ENCODE results near the gene QKI.

The QKI gene

GRCh38 chr6:163392533-163392932, 22.0 kb upstream of the QKI start:
- DNase-seq, result no peak

- no peak for DNase-seq
Observed at GRCh38 chr6:163393923-163394322, 20.6 kb upstream of the QKI start.

GRCh38 chr6:163394659-163395058, 19.9 kb upstream of the QKI start:
- DNase-seq, result no peak

GRCh38 chr6:163395122-163395830, 19.2 kb upstream of the QKI start:
- no peak for DNase-seq

GRCh38 chr6:163395831-163396185, 18.7 kb upstream of the QKI start:
- DNase-seq, result no peak

- DNase-seq, result no peak
Observed at GRCh38 chr6:163397326-163397725, 17.2 kb upstream of the QKI start.

GRCh38 chr6:163398115-163398514, 16.4 kb upstream of the QKI start:
- no peak for DNase-seq

GRCh38 chr6:163398815-163399214, 15.7 kb upstream of the QKI start:
- DNase-seq, result no peak

- no peak for DNase-seq
Observed at GRCh38 chr6:163400509-163400908, 14.0 kb upstream of the QKI start.

GRCh38 chr6:163401039-163401885, 13.3 kb upstream of the QKI start:
- DNase-seq, result no peak

- DNase-seq, result no peak
Observed at GRCh38 chr6:163402616-163403015, 11.9 kb upstream of the QKI start.

GRCh38 chr6:163404825-163405265, 9.7 kb upstream of the QKI start:
- DNase-seq, result no peak

GRCh38 chr6:163405412-163406309, 8.9 kb upstream of the QKI start:
- DNase-seq, result peak; percentile 20

- no peak for DNase-seq
Observed at GRCh38 chr6:163406366-163406765, 8.2 kb upstream of the QKI start.

- no peak for DNase-seq
Observed at GRCh38 chr6:163406830-163407229, 7.7 kb upstream of the QKI start.

- no peak for DNase-seq
Observed at GRCh38 chr6:163408352-163408991, 6.0 kb upstream of the QKI start.

- DNase-seq, result no peak
Observed at GRCh38 chr6:163409712-163410111, 4.8 kb upstream of the QKI start.

- DNase-seq, result no peak
Observed at GRCh38 chr6:163412341-163412740, 2.2 kb upstream of the QKI start.

- no peak for DNase-seq
Observed at GRCh38 chr6:163412801-163413344, 1.6 kb upstream of the QKI start.

- DNase-seq, result peak; percentile 87
Observed at GRCh38 chr6:163413345-163414116, 987 bp upstream of the QKI start.

GRCh38 chr6:163414946-163415619, 565 bp downstream of the QKI start:
- DNase-seq, result peak; percentile 41
